Measurements from ENCODE around the gene XG.

- TF ChIP-seq BHLHE40 (IDR thresholded peaks at IDR 0.05; ENCODE audit: low read depth, low read length): no peak
- TF ChIP-seq POLR2A (IDR thresholded peaks at IDR 0.05; ENCODE audit: low read depth, low read length): no peak
- no peak for TF ChIP-seq RAD21 (IDR thresholded peaks at IDR 0.05; ENCODE audit: low read length)
- TF ChIP-seq, protein P1, sequence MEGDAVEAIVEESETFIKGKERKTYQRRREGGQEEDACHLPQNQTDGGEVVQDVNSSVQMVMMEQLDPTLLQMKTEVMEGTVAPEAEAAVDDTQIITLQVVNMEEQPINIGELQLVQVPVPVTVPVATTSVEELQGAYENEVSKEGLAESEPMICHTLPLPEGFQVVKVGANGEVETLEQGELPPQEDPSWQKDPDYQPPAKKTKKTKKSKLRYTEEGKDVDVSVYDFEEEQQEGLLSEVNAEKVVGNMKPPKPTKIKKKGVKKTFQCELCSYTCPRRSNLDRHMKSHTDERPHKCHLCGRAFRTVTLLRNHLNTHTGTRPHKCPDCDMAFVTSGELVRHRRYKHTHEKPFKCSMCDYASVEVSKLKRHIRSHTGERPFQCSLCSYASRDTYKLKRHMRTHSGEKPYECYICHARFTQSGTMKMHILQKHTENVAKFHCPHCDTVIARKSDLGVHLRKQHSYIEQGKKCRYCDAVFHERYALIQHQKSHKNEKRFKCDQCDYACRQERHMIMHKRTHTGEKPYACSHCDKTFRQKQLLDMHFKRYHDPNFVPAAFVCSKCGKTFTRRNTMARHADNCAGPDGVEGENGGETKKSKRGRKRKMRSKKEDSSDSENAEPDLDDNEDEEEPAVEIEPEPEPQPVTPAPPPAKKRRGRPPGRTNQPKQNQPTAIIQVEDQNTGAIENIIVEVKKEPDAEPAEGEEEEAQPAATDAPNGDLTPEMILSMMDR (conservative IDR thresholded peaks at IDR 0.05; ENCODE audit: low read depth, low read length): no peak
- no peak for TF ChIP-seq RCOR1 (IDR thresholded peaks at IDR 0.05; ENCODE audit: insufficient replicate concordance, low read length)
- TF ChIP-seq MXI1 (IDR thresholded peaks at IDR 0.05; ENCODE audit: borderline replicate concordance, low read depth, low read length): no peak
- TF ChIP-seq, protein P2, sequence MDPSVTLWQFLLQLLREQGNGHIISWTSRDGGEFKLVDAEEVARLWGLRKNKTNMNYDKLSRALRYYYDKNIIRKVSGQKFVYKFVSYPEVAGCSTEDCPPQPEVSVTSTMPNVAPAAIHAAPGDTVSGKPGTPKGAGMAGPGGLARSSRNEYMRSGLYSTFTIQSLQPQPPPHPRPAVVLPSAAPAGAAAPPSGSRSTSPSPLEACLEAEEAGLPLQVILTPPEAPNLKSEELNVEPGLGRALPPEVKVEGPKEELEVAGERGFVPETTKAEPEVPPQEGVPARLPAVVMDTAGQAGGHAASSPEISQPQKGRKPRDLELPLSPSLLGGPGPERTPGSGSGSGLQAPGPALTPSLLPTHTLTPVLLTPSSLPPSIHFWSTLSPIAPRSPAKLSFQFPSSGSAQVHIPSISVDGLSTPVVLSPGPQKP (IDR thresholded peaks at IDR 0.05; ENCODE audit: borderline replicate concordance, low read depth, low read length): no peak
- no peak for TF ChIP-seq SMC3 (IDR thresholded peaks at IDR 0.05; ENCODE audit: low read depth, low read length)
- no peak for TF ChIP-seq NFE2L2 (IDR thresholded peaks at IDR 0.05; ENCODE audit: low read depth, low read length)
- no peak for TF ChIP-seq MAZ (IDR thresholded peaks at IDR 0.05; ENCODE audit: borderline replicate concordance, low read depth, low read length)
- no peak for TF ChIP-seq RFX5 (IDR thresholded peaks at IDR 0.05; ENCODE audit: low read depth, low read length)
- TF ChIP-seq FOS (IDR thresholded peaks at IDR 0.05; ENCODE audit: low read depth, low read length): no peak
Observed at GRCh38 chrX:2788980-2789379, 37.1 kb downstream of the XG start.

All from IMR-90 (cell line).